Measurements from ENCODE around the gene BAHD1.

Gene BAHD1

DNA sequence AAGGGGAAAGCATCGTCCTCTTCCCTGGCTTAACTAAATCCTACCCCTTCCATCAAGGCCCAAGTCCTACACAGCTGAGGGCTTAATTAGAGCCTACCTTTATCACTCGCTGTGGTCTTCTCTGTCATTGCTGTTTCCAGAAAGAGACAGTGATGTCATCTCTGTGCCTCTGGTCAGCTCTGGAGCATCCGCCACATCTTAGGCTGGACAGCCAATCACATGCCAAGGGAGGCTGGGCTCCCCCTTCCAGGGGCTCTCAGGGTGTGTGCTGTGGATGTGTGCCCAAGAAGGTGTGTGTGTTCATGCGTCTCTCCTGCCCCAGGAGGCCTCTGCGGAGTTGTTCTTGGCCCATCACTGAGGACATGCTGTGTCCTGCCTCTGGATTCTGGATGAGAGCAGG is 72.9 kb downstream of the BAHD1 start:
- no peak for DNase-seq (ENCODE audit: low read depth, low spot score)
- no peak overlapping the region for H3K4me3 ChIP-seq (ENCODE audit: low read length)

DNA sequence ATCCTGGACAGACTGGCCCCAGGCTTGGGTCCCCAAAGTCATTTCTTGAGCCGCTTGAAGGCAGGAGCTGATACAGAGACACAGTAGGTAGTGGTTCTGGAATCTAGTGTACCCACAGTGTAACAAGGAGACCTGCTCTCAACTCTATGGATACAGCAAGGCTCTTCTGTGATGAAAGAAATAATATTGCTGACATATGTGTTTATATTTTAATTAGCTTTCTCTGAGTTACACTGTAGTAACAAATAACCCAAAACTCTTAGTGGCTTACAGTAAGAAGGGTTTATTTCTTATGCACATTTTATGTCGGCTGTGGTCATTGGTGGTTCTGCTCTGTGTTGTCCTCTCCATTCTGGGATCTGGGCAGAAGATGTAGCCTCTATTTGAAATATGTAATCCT is 75.6 kb downstream of the BAHD1 start:
- H3K4me3 ChIP-seq (ENCODE audit: low read length): no peak overlapping the region
- DNase-seq (ENCODE audit: low read depth, low spot score): no peak
